ENCODE results near the gene SLC38A11. TPM values are rescaled to one million over a fixed set of nuclear protein-coding genes. Genes with fewer than 3 reads are reported as not detected.
A peak's percentile ranks its signal among the peaks of the same experiment; 100 is the strongest.

SLC38A11 gene
- total RNA-seq, 1 donor from 2014 or later: not detected

DNA sequence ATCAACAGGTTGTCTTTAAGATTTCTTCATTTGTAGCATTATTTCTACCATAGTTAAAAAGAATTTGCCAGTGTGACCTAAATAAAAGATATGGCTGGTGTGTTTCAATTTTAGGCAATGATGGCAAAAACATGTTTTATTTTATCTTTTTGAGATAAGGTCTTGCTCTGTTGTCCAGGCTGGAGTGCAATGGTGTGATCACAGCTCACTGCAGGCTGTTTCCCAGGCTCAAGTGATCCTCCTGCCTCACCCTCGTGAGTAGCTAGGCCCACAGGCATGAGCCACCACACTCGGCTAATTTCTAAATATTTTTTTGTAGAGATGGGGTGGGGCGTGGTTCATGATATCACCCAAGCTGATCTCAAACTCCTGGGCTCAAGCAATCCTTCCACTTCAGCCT lies 66.7 kb downstream of the SLC38A11 start:
- H3K27me3 Mint-ChIP-seq (ENCODE audit: unreplicated experiment): no peaks in the 10 kb centered on the region
- H3K4me1 Mint-ChIP-seq (ENCODE audit: unreplicated experiment): peaks cover 28% of the 10 kb centered on the region
- no peak for DNase-seq (ENCODE audit: extremely low spot score, unreplicated experiment)
- TF ChIP-seq, protein P1, sequence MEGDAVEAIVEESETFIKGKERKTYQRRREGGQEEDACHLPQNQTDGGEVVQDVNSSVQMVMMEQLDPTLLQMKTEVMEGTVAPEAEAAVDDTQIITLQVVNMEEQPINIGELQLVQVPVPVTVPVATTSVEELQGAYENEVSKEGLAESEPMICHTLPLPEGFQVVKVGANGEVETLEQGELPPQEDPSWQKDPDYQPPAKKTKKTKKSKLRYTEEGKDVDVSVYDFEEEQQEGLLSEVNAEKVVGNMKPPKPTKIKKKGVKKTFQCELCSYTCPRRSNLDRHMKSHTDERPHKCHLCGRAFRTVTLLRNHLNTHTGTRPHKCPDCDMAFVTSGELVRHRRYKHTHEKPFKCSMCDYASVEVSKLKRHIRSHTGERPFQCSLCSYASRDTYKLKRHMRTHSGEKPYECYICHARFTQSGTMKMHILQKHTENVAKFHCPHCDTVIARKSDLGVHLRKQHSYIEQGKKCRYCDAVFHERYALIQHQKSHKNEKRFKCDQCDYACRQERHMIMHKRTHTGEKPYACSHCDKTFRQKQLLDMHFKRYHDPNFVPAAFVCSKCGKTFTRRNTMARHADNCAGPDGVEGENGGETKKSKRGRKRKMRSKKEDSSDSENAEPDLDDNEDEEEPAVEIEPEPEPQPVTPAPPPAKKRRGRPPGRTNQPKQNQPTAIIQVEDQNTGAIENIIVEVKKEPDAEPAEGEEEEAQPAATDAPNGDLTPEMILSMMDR (IDR thresholded peaks at IDR 0.05): no peak
- H3K9me3 Mint-ChIP-seq (ENCODE audit: unreplicated experiment): no peaks in the 10 kb centered on the region
- no peak overlapping the region for H3K4me3 Mint-ChIP-seq (ENCODE audit: unreplicated experiment)
- H3K36me3 Mint-ChIP-seq (ENCODE audit: unreplicated experiment): no peaks in the 10 kb centered on the region
- no peak overlapping the region for H3K27ac Mint-ChIP-seq (ENCODE audit: unreplicated experiment)

DNA sequence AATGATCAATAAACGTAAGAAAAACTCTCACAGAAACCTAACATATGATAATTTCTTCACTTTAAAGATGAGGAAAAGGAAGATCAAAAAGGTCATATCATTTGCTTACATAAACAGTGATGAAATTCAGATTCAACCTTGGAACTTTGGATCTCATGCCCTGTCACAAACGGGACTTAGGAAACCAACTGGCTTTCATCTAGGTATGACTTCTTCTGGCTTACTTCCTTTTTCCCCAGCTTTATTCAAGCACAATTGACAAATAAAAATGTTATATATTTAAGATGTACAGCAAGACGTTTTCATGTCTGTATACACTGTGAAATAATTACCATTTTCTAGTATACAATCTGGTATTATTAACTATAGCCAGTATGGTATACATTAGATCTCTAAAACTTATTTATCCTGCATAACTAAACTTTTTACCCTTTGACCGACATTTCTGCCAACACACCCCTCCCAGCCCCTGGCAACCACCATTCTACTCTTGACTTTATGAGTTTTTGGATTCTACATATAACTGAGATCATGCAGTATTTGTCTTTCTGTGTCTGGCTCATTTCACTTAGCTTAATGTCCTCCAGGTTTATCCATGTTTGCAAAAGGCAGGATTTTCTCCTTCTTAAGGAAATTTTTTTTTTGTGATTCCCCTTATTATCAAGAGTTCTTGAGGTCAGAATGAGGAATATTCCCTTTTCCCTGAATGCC lies 67.7 kb downstream of the SLC38A11 start:
- H3K27me3 Mint-ChIP-seq (ENCODE audit: unreplicated experiment): no peaks in the 10 kb centered on the region
- no peak overlapping the region for H3K4me3 Mint-ChIP-seq (ENCODE audit: unreplicated experiment)
- no peaks in the 10 kb centered on the region for H3K36me3 Mint-ChIP-seq (ENCODE audit: unreplicated experiment)
- H3K9me3 Mint-ChIP-seq (ENCODE audit: unreplicated experiment): no peaks in the 10 kb centered on the region
- DNase-seq (ENCODE audit: extremely low spot score, unreplicated experiment): no peak
- TF ChIP-seq, protein P1 (IDR thresholded peaks at IDR 0.05): no peak
- H3K4me1 Mint-ChIP-seq (ENCODE audit: unreplicated experiment): peaks cover 28% of the 10 kb centered on the region
- H3K27ac Mint-ChIP-seq (ENCODE audit: unreplicated experiment): no peak overlapping the region

DNA sequence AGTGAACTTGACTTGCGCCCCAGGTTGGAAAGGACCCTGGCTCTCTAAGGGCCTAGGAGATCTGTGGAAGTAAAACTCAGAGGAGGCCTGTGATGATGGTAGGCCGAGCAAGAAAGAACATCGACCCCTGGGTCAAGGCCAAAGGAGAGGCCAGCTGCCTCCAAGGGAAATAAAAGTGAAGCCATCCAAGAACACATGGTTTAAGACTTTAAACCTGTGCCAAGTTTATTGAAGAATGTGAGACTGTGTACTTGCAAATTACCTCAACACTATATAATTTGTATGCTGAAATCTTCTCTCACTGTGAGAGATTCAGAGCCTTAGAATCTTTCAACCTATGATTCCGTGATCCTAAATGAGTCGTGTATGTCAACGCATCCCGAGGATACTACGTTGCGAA lies 73.0 kb downstream of the SLC38A11 start:
- Mint-ChIP-seq H3K4me3 (ENCODE audit: unreplicated experiment) (no peak overlapping the region), H3K4me1 (ENCODE audit: unreplicated experiment) (peaks cover 35% of the 10 kb centered on the region), H3K27ac (ENCODE audit: unreplicated experiment) (no peak overlapping the region), H3K36me3 (ENCODE audit: unreplicated experiment) (no peaks in the 10 kb centered on the region), H3K9me3 (ENCODE audit: unreplicated experiment) (no peaks in the 10 kb centered on the region), H3K27me3 (ENCODE audit: unreplicated experiment) (no peaks in the 10 kb centered on the region)
- TF ChIP-seq, protein P1 (IDR thresholded peaks at IDR 0.05): no peak
- no peak for DNase-seq (ENCODE audit: extremely low spot score, unreplicated experiment)

DNA sequence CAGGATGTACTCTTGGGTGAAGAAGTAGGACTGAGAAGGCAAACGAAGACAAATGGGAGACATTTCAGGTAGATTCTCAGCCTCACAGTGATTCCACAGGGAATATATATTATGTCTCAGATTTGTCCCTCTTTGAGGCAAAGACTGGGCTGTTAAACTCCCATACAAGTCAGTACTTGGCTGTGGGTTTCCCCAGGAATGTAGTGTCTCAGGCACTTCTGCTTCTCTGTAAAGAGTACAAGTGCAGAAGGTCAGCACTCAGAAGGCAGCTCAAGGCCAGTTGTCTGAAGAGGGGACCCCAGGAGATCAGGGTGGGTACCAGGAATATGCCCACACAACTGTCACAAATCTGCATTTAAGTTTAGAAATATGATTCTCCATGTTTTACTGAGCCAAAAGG lies 73.8 kb downstream of the SLC38A11 start:
- no peaks in the 10 kb centered on the region for H3K9me3 Mint-ChIP-seq (ENCODE audit: unreplicated experiment)
- peaks cover 35% of the 10 kb centered on the region for H3K4me1 Mint-ChIP-seq (ENCODE audit: unreplicated experiment)
- H3K4me3 Mint-ChIP-seq (ENCODE audit: unreplicated experiment): no peak overlapping the region
- no peaks in the 10 kb centered on the region for H3K36me3 Mint-ChIP-seq (ENCODE audit: unreplicated experiment)
- TF ChIP-seq, protein P1 (IDR thresholded peaks at IDR 0.05): no peak
- DNase-seq (ENCODE audit: extremely low spot score, unreplicated experiment): no peak
- no peak overlapping the region for H3K27ac Mint-ChIP-seq (ENCODE audit: unreplicated experiment)
- no peaks in the 10 kb centered on the region for H3K27me3 Mint-ChIP-seq (ENCODE audit: unreplicated experiment)

DNA sequence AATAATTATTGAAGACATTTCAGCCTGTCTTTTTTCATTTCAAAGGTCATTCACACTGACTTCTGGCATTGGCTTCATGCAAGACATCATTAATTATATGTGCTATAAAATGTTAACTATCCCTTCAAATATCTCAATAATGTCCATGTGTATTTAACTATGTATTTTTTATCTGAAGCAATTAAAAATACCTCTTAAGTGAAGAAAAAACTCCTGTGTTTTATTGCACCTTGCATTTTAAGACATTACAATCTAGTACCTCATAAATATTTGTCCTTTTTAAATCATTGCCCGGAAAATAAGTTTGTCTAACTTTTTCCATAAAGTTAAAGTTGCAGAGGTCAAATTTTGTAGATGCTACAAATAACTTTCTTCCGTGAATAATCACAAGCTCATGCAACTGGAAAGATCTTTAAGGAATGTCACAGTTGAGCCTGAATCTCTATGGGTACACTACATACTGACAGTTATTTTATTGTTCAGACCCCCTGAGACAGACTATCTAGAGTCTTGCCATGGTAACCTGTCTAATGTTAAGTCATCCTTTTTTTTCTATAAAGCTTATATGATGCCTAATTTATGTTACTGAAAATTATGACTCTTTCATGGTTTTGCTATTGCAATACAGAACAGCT lies 75.3 kb downstream of the SLC38A11 start:
- Mint-ChIP-seq H3K9me3 (ENCODE audit: unreplicated experiment) (no peaks in the 10 kb centered on the region), H3K4me3 (ENCODE audit: unreplicated experiment) (no peak overlapping the region)

More for the DNA sequence above, 75.3 kb downstream of the SLC38A11 start:
- Mint-ChIP-seq H3K27me3 (ENCODE audit: unreplicated experiment) (no peaks in the 10 kb centered on the region), H3K4me1 (ENCODE audit: unreplicated experiment) (peaks cover 35% of the 10 kb centered on the region), H3K36me3 (ENCODE audit: unreplicated experiment) (no peaks in the 10 kb centered on the region), H3K27ac (ENCODE audit: unreplicated experiment) (peak overlapping the region; percentile 68)
- no peak for DNase-seq (ENCODE audit: extremely low spot score, unreplicated experiment)
- TF ChIP-seq, protein P1 (IDR thresholded peaks at IDR 0.05): no peak
